ENCODE results near the gene UBXN4.
"Not testable (repeated sequence)": the region's sequence is repeated elsewhere in the genome, so short reads cannot be mapped to it uniquely, and the experiment has no call there.

UBXN4 gene, protein sequence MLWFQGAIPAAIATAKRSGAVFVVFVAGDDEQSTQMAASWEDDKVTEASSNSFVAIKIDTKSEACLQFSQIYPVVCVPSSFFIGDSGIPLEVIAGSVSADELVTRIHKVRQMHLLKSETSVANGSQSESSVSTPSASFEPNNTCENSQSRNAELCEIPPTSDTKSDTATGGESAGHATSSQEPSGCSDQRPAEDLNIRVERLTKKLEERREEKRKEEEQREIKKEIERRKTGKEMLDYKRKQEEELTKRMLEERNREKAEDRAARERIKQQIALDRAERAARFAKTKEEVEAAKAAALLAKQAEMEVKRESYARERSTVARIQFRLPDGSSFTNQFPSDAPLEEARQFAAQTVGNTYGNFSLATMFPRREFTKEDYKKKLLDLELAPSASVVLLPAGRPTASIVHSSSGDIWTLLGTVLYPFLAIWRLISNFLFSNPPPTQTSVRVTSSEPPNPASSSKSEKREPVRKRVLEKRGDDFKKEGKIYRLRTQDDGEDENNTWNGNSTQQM

DNA sequence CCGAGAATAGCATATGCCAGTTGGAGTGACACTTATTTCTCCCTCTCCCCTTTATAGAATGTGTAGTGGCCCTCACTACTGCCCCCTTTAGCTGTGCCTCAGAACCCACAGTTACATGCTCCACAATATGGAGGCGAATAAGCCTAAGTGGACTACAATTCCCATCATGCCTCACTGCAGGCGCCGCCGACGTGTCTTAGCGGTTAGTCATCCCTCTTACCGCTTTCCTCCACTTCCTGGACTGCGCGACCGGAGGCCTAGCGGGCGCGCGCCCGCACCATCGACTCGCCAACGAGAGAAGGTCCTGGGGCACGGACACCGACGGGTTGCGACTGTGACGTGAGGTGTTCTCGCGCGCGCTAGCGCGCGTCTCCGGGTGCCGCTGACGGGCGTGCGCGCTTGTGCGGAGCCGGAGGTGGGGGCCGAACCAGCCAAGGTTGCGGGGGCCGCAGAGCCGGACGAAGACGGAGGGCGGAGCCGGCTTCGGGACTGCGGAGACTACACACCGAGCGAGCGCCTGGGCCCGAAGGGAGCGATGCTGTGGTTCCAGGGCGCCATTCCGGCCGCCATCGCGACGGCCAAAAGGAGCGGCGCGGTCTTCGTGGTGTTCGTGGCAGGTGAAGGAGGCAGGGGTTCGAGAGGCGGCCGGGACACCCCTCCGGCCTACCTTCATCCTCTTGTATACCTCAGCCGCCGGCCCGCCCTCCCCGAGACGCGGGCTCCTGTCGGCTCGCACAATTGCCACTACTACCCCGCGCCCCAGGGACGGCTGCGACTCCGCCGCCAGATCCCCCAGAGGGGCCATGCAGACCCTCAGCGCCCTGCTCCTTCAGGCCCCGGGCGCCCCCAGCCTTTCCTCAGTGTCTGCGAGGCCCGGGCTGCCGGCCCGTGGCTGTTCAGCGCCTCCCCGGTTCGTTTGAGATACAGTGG lies at the start of gene UBXN4:
Gene UBXN4, plus strand, starts transcription at position 461 of the 930 bp plus-strand sequence. Its CDS starts 75 bp downstream, at position 536.
- peak; percentile 98 for DNase-seq
- in situ Hi-C loops (cut with MboI; ENCODE audit: low pct_unique_long_range_greater_than_20kb, low sequenced_read_pairs): no loop called here

DNA sequence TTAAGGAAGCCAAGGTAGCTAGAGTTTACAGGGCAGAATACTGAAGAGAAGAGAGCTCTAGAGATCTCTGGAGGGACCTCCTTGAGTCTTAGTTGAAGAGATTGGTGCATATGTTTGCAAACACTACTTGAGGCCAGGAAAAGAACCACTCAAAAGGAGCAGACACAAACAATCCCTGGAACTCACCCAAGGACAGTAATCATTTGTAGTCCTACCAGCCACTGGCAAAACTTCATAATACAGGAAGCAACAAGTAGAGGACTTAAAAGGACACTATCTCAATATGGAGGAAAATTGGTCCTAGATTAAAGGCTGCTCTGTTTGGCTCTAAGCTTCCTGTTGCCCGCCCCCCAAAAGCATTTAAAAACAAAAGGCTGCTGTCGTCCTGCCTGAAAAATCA lies 46.9 kb upstream of the UBXN4 start:
- in situ Hi-C loops (cut with MboI; ENCODE audit: low pct_unique_long_range_greater_than_20kb, low sequenced_read_pairs): no loop called here
- no peak for DNase-seq

DNA sequence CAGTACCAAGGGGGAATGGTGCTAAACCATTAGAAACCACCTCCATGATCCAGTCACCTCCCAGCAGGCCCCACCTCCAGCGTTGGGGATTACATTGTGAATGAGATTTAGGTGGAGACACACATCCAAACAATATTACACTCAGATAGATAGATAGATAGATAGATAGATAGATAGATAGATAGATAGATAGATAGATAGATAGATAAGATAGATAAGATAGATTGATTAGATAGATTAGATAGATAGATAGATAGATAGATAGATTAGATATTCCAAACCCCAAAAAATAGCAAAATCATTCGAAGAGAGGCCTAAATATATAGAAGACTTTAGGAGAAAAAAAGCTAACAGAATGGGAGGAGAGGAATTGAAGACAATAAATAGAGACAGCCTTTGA lies 42.8 kb upstream of the UBXN4 start:
- no peak for DNase-seq
- in situ Hi-C loops (cut with MboI; ENCODE audit: low pct_unique_long_range_greater_than_20kb, low sequenced_read_pairs): no loop called here

DNA sequence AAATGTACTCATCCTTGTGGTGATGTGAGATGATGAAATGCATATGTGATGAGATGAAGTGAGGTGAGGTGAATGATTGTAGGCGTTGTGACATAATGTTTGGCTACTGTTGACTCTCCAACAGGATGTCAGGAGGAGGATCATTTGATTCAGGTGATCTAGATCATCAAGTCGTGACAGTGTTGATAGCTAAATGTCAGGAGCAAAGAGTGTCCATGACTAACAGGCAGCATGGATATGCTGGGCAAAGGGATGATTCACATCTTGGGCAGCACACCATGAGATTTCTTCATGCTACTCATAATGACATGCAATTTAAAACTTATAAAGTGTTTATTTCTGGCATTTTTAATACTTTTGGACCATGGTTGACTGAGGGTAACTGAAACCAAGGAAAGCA lies 40.2 kb upstream of the UBXN4 start:
- in situ Hi-C loops (cut with MboI; ENCODE audit: low pct_unique_long_range_greater_than_20kb, low sequenced_read_pairs): no loop called here

DNA sequence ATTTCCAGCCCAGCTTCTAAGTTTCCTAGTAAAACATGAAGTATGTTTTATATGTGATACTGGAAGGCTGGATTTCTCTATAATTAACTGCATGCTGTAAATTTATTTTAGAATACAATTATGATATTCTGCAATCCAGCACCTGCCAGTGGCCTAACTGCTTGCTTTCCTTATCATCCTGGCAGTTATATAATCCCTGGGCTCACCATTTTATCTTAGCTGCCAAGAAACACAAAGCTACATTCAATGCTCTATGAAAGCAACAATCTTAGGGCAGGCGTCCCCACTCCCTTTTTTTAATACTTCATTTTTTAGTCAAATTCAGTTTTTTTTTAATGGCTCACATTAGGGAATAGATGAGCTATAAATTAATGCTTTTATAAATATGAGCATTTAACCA lies 38.4 kb upstream of the UBXN4 start:
- no peak for DNase-seq
- in situ Hi-C loops (cut with MboI; ENCODE audit: low pct_unique_long_range_greater_than_20kb, low sequenced_read_pairs): no loop called here

More for the DNA sequence above, 40.2 kb upstream of the UBXN4 start:
- DNase-seq: no peak

DNA sequence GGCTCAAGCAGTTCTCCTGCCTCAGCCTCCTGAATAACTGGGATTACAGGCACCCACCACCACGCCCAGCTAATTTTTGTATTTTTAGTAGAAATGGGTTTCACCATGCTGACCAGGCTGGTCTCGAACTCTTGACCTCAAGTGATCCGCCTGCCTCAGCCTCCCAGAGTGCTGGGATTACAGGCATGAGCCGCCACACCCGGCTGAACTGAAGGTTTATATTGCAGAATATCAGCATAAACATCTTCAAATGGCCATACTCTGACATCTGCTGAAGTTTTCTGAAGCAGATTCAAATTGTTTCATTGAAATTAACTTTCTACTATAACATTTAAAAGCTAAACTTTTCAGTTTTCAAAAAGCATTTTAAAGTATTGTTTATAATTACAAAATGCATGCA lies 37.6 kb upstream of the UBXN4 start:
- DNase-seq; in situ Hi-C loops (cut with MboI; ENCODE audit: low pct_unique_long_range_greater_than_20kb, low sequenced_read_pairs): not testable (repeated sequence)

DNA sequence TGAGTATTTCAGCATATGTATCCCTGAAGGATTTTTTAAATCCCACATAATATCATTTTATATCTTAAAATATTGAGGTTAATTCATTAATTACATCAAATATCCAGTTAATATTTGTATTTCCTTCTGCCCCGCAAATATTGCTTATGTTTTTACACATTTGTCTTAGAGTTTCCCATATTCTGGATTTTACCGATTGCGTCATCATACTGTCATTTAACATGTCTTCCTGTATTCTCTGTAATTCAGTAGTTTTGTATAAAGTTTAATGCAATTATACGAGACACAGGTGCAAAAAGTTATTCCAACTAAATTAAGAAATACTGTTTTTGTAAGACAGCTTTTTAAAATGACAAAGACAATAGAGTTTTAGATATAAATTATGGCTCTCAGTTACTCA lies 33.5 kb upstream of the UBXN4 start:
- no peak for DNase-seq
- in situ Hi-C loops (cut with MboI; ENCODE audit: low pct_unique_long_range_greater_than_20kb, low sequenced_read_pairs): no loop called here

DNA sequence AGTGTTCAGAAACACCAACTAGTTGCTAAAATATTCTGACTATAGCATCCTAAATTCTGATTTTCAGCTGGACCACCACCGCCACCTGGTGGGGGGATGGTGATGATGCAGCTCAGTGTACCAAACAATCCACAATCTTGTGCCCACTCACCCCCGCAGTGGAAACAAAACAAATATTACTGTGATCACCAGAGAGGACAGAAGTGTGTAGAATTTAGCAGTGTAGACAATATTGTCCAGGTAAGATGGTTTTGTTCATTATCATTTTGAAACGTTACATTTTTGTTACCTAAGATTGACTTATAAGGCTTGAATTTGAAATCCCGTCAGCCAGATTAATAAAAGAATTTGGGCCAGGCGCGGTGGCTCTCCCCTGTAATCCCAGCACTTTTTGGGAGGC lies 31.7 kb upstream of the UBXN4 start:
- DNase-seq: peak; percentile 73
- in situ Hi-C loops (cut with MboI; ENCODE audit: low pct_unique_long_range_greater_than_20kb, low sequenced_read_pairs): no loop called here

DNA sequence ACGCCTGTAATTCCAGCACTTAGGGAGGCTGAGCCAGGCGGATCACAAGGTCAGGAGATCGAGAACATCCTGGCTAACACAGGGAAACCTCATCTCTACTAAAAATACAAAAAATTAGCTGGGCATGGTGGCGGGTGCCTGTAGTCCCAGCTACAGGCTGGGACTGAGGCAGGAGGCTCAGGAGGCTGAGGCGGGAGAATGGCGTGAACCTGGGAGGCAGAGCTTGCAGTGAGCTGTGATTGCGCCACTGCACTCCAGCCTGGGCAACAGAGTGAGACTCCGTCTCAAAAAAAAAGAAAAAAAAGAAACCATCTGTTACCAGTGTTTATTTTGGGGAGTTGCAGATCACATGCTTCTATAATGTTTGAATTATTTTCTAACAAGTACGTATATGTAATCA lies 26.6 kb upstream of the UBXN4 start:
- in situ Hi-C loops (cut with MboI; ENCODE audit: low pct_unique_long_range_greater_than_20kb, low sequenced_read_pairs); DNase-seq: not testable (repeated sequence)

DNA sequence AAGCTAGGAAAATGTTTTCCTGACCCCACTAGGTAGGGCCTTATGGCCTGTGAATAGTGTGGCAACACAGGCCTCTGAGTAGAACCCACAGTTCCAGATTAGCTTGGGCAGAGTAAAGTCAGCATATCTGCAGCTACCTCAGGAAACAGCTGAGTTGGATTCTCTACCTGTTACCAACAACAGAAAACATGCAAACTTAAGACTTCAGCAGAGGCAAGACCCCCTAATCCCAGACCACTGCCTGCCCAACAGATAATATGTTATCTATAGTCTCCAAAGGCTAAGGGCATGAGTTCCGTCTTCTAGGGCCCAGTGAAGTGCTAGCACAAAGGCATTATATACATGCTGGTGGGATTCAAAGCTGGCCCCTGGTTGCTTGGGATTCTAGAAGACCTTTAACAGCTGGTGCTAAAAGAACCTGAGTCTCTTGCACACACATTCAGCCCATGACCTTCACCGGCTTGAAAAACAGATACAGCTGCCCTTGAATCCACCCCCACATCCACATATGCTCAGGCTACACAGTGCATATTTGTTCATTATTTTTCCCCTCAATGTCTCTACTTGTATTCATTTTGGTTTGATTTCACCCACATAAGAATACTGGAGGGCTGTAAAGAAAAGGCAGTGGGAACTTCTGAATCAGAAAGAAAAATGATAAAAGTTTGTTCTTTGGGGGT lies 13.5 kb upstream of the UBXN4 start:
- no peak for DNase-seq
- in situ Hi-C loops (cut with MboI; ENCODE audit: low pct_unique_long_range_greater_than_20kb, low sequenced_read_pairs): no loop called here

DNA sequence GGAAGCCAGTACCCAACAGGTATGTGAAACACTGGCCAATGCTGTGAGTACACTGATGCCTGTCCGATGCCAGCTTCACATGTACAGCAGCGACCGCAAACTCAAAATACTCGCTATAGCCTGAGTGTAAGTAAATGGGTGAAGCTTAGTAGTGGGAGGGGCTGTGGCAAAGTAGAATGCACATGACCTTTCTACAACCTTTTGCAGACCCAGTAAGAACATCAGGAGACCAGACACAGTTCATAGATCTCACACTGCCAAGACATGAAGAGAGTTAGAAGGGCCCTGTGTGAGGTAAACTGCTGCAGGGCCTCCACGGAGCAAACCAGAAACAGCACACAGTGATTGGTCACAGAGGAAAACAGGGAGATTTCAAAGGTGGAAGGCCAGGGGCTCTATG lies 9.1 kb upstream of the UBXN4 start:
- no peak for DNase-seq
- in situ Hi-C loops (cut with MboI; ENCODE audit: low pct_unique_long_range_greater_than_20kb, low sequenced_read_pairs): no loop called here

DNA sequence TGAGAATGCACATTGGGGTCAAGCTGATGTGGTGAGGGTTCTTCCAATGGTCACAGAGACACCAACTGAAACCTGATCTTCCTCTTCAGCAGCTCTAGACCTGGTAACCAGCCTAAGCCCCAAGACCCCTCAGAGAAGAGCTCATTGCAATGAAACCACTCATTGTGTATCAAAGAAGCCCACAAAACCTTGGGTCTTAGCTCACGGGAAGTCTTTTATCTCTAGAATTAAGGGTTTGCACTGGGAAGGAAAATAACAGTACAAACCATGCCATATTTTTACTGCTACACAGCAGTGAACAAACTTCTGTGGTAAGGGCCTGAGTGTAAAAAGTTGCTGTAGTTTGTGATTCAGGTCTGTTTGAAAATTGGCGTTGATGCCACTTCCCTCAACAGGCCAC lies 8.6 kb upstream of the UBXN4 start:
- in situ Hi-C loops (cut with MboI; ENCODE audit: low pct_unique_long_range_greater_than_20kb, low sequenced_read_pairs): no loop called here

DNA sequence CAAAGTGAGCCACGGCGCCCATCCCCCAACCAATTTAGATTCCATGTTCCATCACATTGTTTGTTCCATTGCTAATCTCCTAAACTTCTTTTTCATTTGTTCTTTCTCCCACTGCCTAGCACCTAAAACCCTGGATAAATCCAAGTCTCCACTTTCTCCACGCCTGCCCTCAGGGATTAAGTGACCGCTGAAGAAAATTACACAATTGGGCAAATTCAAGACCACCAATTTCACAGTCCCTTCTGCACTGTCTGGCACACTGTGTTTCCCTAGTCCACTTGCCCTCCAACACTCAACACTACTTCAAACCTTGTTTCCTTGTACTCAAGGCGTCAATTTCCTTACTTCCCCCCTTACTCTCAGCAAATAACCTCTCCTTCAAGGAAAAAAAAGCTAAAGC lies 5.1 kb upstream of the UBXN4 start:
- in situ Hi-C loops (cut with MboI; ENCODE audit: low pct_unique_long_range_greater_than_20kb, low sequenced_read_pairs): no loop called here

More for the DNA sequence above, 8.6 kb upstream of the UBXN4 start:
- DNase-seq: no peak

DNA sequence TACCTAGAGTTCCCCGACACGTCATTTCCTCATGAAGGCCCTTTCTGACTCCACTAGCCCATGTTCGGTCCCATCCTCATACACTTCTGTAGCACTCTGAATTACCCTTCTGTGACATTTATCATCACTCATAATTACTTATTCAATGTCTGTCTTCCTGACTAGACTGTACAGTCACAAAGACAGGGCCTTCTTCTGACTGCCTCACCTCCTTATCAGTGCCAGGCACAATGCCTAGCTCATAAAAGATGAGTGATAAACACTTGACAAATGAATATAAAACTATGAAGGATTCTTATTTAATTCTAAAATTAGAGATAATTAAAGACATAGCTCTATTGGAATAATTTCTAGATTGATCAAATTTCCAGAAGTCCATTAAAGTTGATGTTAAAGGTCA lies 1.4 kb upstream of the UBXN4 start:
- in situ Hi-C loops (cut with MboI; ENCODE audit: low pct_unique_long_range_greater_than_20kb, low sequenced_read_pairs): no loop called here
- no peak for DNase-seq

More for the DNA sequence above, 5.1 kb upstream of the UBXN4 start:
- DNase-seq: no peak

DNA sequence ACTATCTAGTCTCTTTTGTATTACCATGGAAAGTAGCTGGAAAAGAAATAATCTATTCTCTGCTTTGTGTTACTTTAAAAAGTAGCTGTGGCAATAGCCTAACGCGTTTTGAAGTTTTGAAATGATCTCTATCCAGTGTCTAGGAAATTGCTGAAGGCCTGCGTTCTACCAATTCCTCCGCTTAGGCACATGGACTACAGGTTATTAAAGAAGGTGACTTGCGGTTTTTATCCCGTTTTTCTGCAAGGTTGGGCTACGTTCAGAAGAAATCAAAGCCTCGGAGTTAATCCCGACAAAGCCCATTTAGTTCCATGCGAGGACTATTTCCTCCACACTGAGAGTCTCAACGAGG lies 636 bp upstream of the UBXN4 start:
- no peak for DNase-seq
- in situ Hi-C loops (cut with MboI; ENCODE audit: low pct_unique_long_range_greater_than_20kb, low sequenced_read_pairs): no loop called here

DNA sequence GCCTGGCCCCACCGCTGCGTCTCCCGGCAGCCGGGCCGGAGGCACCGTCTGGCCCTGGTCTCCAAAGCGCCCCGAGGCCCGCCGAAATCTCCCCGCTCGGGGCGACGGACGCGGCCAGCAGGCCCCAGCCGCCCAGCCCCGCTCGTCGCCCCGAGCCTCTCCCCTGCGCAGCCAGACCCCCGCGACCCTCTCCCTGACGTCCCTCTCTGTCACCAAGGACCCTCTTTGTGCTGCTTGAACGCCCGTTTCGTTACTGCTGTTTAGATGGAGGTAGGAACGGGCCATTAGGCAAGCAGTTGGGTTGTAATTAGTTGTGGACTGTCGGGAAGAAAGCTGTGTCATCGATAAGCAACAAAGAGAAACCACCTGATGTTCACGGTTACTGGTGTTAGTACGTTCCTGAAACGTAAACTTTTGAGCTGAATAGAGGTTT lies 686 bp downstream of the UBXN4 start:
- peak; percentile 57 for DNase-seq
- in situ Hi-C loops (cut with MboI; ENCODE audit: low pct_unique_long_range_greater_than_20kb, low sequenced_read_pairs): no loop called here

DNA sequence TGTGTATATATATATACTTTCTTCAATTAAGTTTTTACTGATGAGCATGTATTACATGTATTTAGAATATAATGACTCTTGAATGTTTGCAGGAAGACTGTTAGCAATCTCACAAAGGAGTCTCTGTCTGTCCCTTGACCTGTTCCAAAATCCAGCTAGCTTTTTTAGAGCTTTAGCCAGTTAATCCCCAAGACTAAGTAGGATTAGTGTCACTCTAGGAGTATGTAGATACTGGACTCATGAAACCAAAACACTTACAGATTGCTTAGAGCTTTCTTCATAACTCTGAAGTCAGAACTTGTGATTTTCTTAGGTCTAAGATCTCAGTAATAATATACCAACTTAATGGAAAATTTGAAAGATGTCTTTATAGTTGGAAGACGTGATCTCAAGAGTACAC lies 2.2 kb downstream of the UBXN4 start:
- no peak for DNase-seq
- in situ Hi-C loops (cut with MboI; ENCODE audit: low pct_unique_long_range_greater_than_20kb, low sequenced_read_pairs): no loop called here

DNA sequence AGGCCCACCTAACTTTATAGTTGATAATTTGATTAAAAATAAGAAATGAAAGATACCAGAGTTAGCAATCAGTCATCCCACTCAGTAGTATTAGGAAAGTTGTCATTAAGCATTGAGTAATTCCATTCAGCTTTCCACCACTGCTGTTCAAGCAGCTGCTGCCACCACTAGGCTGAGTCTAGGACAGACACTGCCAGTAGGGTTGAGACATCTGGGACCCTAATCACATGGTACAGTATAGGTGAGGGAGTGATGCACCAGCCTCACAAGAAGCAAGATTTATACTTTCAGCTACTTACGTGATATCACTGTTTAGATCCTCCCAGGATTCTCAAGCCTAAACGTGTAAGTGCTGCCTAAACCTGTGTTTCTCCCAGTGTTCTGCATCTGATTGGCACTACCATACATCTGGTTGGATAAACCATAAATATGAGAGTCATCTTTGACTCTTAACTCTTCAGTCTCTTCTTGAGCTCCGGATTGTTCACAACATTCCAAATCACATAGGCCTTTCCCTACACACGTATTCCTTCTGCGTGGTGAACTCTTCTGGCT lies 3.2 kb downstream of the UBXN4 start:
- in situ Hi-C loops (cut with MboI; ENCODE audit: low pct_unique_long_range_greater_than_20kb, low sequenced_read_pairs): no loop called here
- DNase-seq: peak; percentile 45

DNA sequence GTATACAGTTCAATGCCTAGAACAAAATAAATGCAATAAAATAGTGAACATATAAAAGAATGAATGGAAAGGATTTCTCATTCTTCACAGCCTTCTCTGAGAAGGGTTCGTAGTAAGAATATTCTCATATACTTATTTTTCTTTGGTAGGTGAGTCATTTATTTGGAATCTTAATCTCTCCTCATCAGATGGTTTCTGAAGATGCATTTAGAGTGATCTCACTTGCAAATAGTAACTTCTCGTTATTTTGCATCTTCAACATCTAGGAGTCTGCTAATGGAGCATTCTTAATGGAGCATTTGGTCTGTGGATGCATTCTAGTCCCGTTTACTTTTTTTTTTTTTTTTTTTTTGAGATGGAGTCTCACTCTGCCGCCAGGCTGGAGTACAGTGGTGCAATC lies 3.9 kb downstream of the UBXN4 start:
- no peak for DNase-seq
- in situ Hi-C loops (cut with MboI; ENCODE audit: low pct_unique_long_range_greater_than_20kb, low sequenced_read_pairs): no loop called here

All from KBM-7 (cell line).